Lung (tissue), 12 donors: Measurements from ENCODE around the gene ZSWIM4. TPM values are rescaled to one million over a fixed set of nuclear protein-coding genes. Genes with fewer than 3 reads are reported as not detected.

Source experiments
- ATAC-seq: fragments of 200-7000 bp; cut with Tn5 transposase; one replicate; pipeline ENCODE4 v1.9.1; 2020; ENCODE audit warnings: moderate number of reproducible peaks; ENCODE audit not compliant: insufficient read depth, low FRiP score
- DNase-seq, 3 donors: peaks; one replicate each; pipeline ENCODE4 v3.0.0-alpha.2; 2013 to 2017
- H3K27ac ChIP-seq, 2 donors: one replicate each; pipeline ENCODE4 v1.5.1; 2013; ENCODE audit warnings: mild to moderate bottlenecking in 2 of 2, moderate library complexity in 2 of 2, control low read depth in 1 of 2, inconsistent platforms in 1 of 2, low read depth in 1 of 2, low read length in 1 of 2
- H3K27me3 ChIP-seq, 3 donors: one replicate each; pipeline ENCODE4 v1.5.1; 2013; ENCODE audit warnings: low read length in 2 of 3; ENCODE audit not compliant: control insufficient read depth in 3 of 3, insufficient read depth in 3 of 3
- H3K36me3 ChIP-seq, 4 donors: one replicate each; pipeline ENCODE4 v1.5.1; 2013; ENCODE audit warnings: low read length in 4 of 4, mild to moderate bottlenecking in 1 of 4, moderate library complexity in 1 of 4; ENCODE audit not compliant: control insufficient read depth in 4 of 4, insufficient read depth in 4 of 4
- H3K4me1 ChIP-seq, 5 donors: one replicate each; pipeline ENCODE4 v1.5.1; 2013; ENCODE audit warnings: low read length in 5 of 5, mild to moderate bottlenecking in 2 of 5, moderate library complexity in 1 of 5; ENCODE audit not compliant: control insufficient read depth in 5 of 5, insufficient read depth in 5 of 5
- H3K4me3 ChIP-seq: one replicate; pipeline ENCODE4 v1.5.1; 2013; ENCODE audit warnings: mild to moderate bottlenecking, control low read depth, moderate library complexity
- H3K9ac ChIP-seq, 2 donors: one replicate each; pipeline ENCODE4 v1.5.1; 2013; ENCODE audit warnings: low read length in 2 of 2, control low read depth in 1 of 2; ENCODE audit not compliant: insufficient read depth in 1 of 2
- H3K9me3 ChIP-seq, 4 donors: one replicate each; pipeline ENCODE4 v1.5.1; 2013; ENCODE audit warnings: low read length in 3 of 4, mild to moderate bottlenecking in 1 of 4, moderate library complexity in 1 of 4; ENCODE audit not compliant: control insufficient read depth in 4 of 4, insufficient read depth in 3 of 4
- WGBS, 2 donors: extraction: QIAGEN DNeasy Blood & Tissue Kit; methylation state at CpG; one replicate each; pipeline ENCODE4 v1.1.7; 2013; 5-methylcytosine and 5-hydroxymethylcytosine counted together
- polyA plus RNA-seq, 2 donors: library from polyadenylated mRNA; stranded (reverse); fragments of 200-250 nt; gene quantifications; one replicate each; pipeline ENCODE4 v1.2.1, GENCODE V29; 2013
- total RNA-seq, 2 donors: library from RNA; depleted of rRNA in 1 of 2; stranded (reverse); fragments of >200 nt in 1 of 2; gene quantifications; one replicate each; pipeline ENCODE4 v1.2.1, GENCODE V29; 2014 to 2021
- TF ChIP-seq, protein P1 (sequence below): IDR thresholded peaks from 2 replicates; pipeline ENCODE4 v1.5.1; 2012; ENCODE audit warnings: mild to moderate bottlenecking; ENCODE audit errors: control extremely low read depth, extremely low read depth
- donor health status: control.
- donor health status: control.
- donor health status: Bipolar disorder and iron deficiency.
- donor health status: healthy.
- donor health status: DM: yes; HTN: yes; CAD: no.

Gene ZSWIM4
- total and polyA plus RNA-seq, 4 donors, result 3.7 to 10.5 (median 8.8) TPM

DNA sequence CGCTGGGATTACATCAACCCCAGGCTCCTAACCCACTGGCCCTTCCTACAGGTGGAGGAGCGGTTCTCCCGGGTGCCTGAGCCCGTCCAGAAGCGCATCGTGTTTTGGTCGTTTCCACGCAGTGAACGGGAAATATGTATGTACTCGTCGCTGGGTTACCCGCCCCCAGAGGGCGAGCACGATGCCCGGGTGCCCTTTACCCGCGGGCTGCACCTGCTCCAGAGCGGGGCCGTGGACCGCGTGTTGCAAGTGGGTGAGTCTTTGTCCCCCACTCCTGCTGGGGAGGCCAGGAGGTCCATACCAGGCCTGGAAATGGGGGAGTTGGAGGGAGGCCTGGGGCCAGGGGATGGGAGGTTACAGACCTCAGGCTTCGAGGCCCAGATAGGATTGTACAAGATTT is 4.4 kb downstream of the ZSWIM4 start:
- Histone ChIP-seq H3K36me3 (peaks cover 0 to 5% (median under 1%) of the 10 kb centered on the region in 4 donors), H3K27ac (no peak overlapping the region), H3K9me3 (no peaks in the 10 kb centered on the region), H3K4me1 (peaks cover 4 to 17% (median 6%) of the 10 kb centered on the region in 5 donors), H3K9ac (no peak overlapping the region), H3K4me3 (no peak overlapping the region), H3K27me3 (no peaks in the 10 kb centered on the region)
- 95 to 96% methylated on average over 22 of the region's 22 CpGs for WGBS, 2 donors
- ATAC-seq (no peak), DNase-seq (no peak)
- TF ChIP-seq, protein P1, sequence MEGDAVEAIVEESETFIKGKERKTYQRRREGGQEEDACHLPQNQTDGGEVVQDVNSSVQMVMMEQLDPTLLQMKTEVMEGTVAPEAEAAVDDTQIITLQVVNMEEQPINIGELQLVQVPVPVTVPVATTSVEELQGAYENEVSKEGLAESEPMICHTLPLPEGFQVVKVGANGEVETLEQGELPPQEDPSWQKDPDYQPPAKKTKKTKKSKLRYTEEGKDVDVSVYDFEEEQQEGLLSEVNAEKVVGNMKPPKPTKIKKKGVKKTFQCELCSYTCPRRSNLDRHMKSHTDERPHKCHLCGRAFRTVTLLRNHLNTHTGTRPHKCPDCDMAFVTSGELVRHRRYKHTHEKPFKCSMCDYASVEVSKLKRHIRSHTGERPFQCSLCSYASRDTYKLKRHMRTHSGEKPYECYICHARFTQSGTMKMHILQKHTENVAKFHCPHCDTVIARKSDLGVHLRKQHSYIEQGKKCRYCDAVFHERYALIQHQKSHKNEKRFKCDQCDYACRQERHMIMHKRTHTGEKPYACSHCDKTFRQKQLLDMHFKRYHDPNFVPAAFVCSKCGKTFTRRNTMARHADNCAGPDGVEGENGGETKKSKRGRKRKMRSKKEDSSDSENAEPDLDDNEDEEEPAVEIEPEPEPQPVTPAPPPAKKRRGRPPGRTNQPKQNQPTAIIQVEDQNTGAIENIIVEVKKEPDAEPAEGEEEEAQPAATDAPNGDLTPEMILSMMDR, result no peak

DNA sequence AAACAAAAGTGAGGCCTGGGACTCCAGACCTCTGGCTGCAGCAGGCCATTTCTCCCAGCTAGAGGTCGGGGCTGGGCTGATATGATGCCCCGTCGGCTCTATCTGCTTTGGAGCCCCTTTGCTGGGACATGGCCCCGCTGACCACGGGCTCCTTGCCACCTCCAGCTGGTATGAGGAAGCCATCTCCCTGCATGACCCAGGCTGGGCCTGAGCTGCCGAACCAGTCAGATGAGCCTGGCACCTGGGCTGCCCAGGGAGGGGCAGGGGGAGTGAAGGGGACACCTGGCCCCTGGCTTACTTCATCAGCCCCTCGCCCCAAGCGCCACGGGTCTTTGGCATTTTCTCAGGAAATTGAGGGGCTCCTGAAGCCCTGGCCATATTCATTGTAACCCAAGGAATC is 7.8 kb downstream of the ZSWIM4 start:
- Histone ChIP-seq H3K4me1 (peaks cover 0 to 6% (median 0%) of the 10 kb centered on the region in 5 donors), H3K4me3 (no peak overlapping the region), H3K36me3 (peaks cover 0 to 12% (median 8%) of the 10 kb centered on the region in 4 donors), H3K9me3 (no peaks in the 10 kb centered on the region), H3K27me3 (no peaks in the 10 kb centered on the region), H3K27ac (peak overlapping the region in 1 of 2 donors; percentile 52), H3K9ac (no peak overlapping the region)
- ATAC-seq (peak; percentile 41), DNase-seq (peak in 1 of 3 donors; percentile 25)
- TF ChIP-seq, protein P1, result no peak
- 70 to 88% methylated on average over 9 of the region's 9 CpGs for WGBS, 2 donors

DNA sequence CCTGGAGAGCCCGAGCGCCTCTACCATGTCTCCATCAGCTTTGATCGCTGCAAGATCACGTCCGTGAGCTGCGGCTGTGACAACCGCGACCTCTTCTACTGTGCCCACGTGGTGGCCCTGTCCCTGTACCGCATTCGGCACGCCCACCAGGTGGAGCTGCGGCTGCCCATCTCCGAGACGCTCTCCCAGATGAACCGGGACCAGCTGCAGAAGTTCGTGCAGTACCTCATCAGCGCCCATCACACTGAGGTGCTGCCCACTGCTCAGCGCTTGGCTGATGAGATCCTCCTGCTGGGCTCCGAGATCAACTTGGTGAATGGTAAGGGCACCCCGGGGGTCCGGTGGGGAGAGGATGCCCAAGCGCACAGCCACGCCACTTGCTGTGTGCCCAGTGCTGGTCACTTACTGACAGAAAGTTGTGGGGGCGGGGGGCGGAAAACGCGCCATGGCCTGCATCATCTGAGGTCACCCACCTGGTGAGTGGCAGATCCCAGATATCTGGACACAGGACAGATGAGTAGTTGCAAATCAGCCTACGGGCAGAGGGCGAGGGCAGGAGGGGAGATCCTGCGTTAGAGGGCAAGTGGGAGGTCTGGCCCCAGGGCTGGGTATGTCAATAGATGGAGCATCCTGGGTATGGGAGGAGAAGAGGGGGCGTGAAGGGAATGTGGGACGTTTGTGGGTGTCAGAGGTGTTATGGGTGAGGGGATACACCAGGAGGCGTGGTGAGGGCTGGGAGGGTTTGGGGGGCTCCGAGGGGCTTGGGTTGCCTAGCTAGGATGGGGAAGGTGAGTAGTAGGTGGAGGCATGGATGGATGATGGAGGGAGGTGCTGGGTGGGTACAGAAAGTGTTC is 9.8 kb downstream of the ZSWIM4 start:
- peak; percentile 54 to 75 (median 69) for DNase-seq
- no peaks in the 10 kb centered on the region for H3K27me3 ChIP-seq
- WGBS, 2 donors, result 79 to 83% methylated on average over 35 of the region's 35 CpGs
- peaks cover 6 to 20% (median 11%) of the 10 kb centered on the region in 4 donors for H3K36me3 ChIP-seq
- peak overlapping the region in 1 of 2 donors; percentile 16 for H3K27ac ChIP-seq
- no peak overlapping the region for H3K9ac ChIP-seq
- TF ChIP-seq, protein P1, result no peak
- no peak overlapping the region for H3K4me3 ChIP-seq
- peaks cover 0 to 6% (median 0%) of the 10 kb centered on the region in 5 donors for H3K4me1 ChIP-seq
- ATAC-seq, result no peak
- no peaks in the 10 kb centered on the region for H3K9me3 ChIP-seq
